Measurements from ENCODE around the gene KIF14. TPM values are rescaled to one million over a fixed set of nuclear protein-coding genes. Genes with fewer than 3 reads are reported as not detected.

KIF14 gene
- total and polyA plus RNA-seq, 2 of the 4 experiments (the other 2 are of a cell fraction) = 2.3 to 4.7 TPM

GRCh38 chr1:200524092-200524491 is 96.5 kb downstream of the KIF14 start:
- no peak overlapping the region for H3K9ac ChIP-seq (ENCODE audit: low read depth, low read length)
- H2BK120ac ChIP-seq (ENCODE audit: low read depth, low read length) = no peak overlapping the region
- ATAC-seq (ENCODE audit: low read depth) = no peak
- WGBS, 2 experiments (ENCODE audit: extremely low coverage in 2 of 2, insufficient read length in 1 of 2) = no CpG with 5 or more reads among the region's 2 CpGs
- no peaks in the 10 kb centered on the region for H4K20me1 ChIP-seq (ENCODE audit: insufficient read depth, low read length)
- H3K4ac ChIP-seq (ENCODE audit: low read depth, low read length) = no peak overlapping the region
- H3K14ac ChIP-seq (replicated peaks; ENCODE audit: low read depth, low read length) = no peak overlapping the region
- H2AK9ac ChIP-seq (replicated peaks; ENCODE audit: low read depth, low read length, poor library complexity) = no peak overlapping the region
- ChIA-PET POLR2A (ENCODE audit: unreplicated experiment) (no interaction called here), CTCF (no interaction called here)
- no peak overlapping the region for H3K4me3 ChIP-seq (ENCODE audit: insufficient read depth, low read depth, low read length)
- BruUV-seq (replicated peaks) = no TSS peak
- no peaks in the 10 kb centered on the region for H3K79me1 ChIP-seq (ENCODE audit: low read depth in 1 of 2, low read length in 2 of 2)
- no peaks in the 10 kb centered on the region for H3K27me3 ChIP-seq (ENCODE audit: control insufficient read depth, insufficient read depth, low read length)
- H2AFZ ChIP-seq (replicated peaks; ENCODE audit: low read length, poor library complexity) = no peak overlapping the region
- peaks cover 3% of the 10 kb centered on the region; the same call in 1 of the 2 replicates for H3K4me1 ChIP-seq (ENCODE audit: control insufficient read depth, insufficient read depth, low read length)
- in situ Hi-C loops (cut with MboI; ENCODE audit: low sequenced_read_pairs) = loop anchor here (25.0 kb wide), 1 partner anchor 1762 kb away; no protein-coding TSS in a partner anchor
- H4K5ac ChIP-seq (ENCODE audit: low read depth, low read length) = no peak overlapping the region
- H2BK15ac ChIP-seq (ENCODE audit: low read depth, low read length) = no peak overlapping the region
- H3K36me3 ChIP-seq (ENCODE audit: control insufficient read depth, insufficient read depth, low read length) = no peaks in the 10 kb centered on the region
- dilution Hi-C loops (cut with HindIII; ENCODE audit: low sequenced_read_pairs, unreplicated experiment) = no loop called here
- no peak overlapping the region for H3K4me2 ChIP-seq (ENCODE audit: low read depth, low read length)
- TF ChIP-seq NFE2L2 (IDR thresholded peaks at IDR 0.05; ENCODE audit: low read depth, low read length) (no peak), RCOR1 (IDR thresholded peaks at IDR 0.05; ENCODE audit: insufficient replicate concordance, low read length) (no peak), RAD21 (IDR thresholded peaks at IDR 0.05; ENCODE audit: low read length) (no peak), MXI1 (IDR thresholded peaks at IDR 0.05; ENCODE audit: borderline replicate concordance, low read depth, low read length) (no peak), USF2 (IDR thresholded peaks at IDR 0.05; ENCODE audit: low read depth, low read length) (no peak), ELK1 (IDR thresholded peaks at IDR 0.05; ENCODE audit: borderline replicate concordance, low read depth, low read length) (no peak), MAFK (IDR thresholded peaks at IDR 0.05; ENCODE audit: low read depth, low read length) (no peak), FOS (IDR thresholded peaks at IDR 0.05; ENCODE audit: low read depth, low read length) (no peak)
- no peak overlapping the region for H4K91ac ChIP-seq (ENCODE audit: insufficient read depth, low read depth, low read length)
- no peak overlapping the region for H3K56ac ChIP-seq (ENCODE audit: extremely low read depth, insufficient read depth, low read length)
- H2AK5ac ChIP-seq (ENCODE audit: low read depth, low read length) = no peak overlapping the region
- no peaks in the 10 kb centered on the region for H3K9me3 ChIP-seq (ENCODE audit: control insufficient read depth, insufficient read depth, low read length)
- no peak overlapping the region for H2BK20ac ChIP-seq (ENCODE audit: low read depth, low read length)
- H3K18ac ChIP-seq (ENCODE audit: low read depth, low read length) = no peak overlapping the region
- no peak overlapping the region for H4K8ac ChIP-seq (ENCODE audit: low read depth in 2 of 2, low read length in 2 of 2)
- DNase-seq = no peak
- no peak overlapping the region for H2BK5ac ChIP-seq (ENCODE audit: low read depth, low read length, poor library complexity, severe bottlenecking)
- H3K23ac ChIP-seq (ENCODE audit: low read depth, low read length) = no peak overlapping the region
- intact Hi-C loops (cut with micrococcal nuclease) = no loop called here
- no peak overlapping the region for H3K27ac ChIP-seq (ENCODE audit: insufficient read depth, low read length)
- no peaks in the 10 kb centered on the region for H3K9me1 ChIP-seq (ENCODE audit: insufficient read depth, low read length)

All from IMR-90 (cell line).